Ascending aorta (tissue), 2 donors: ENCODE results near the gene ERGIC3. TPM values are rescaled to one million over a fixed set of nuclear protein-coding genes. Genes with fewer than 3 reads are reported as not detected.

Experiments used
- DNase-seq, 2 donors: peaks; one replicate each; pipeline ENCODE4 v3.0.0-alpha.2; 2019; ENCODE audit warnings: low spot score in 2 of 2
- H3K27ac ChIP-seq, 2 donors: fragments of 200-600 bp; sonication (generic); one replicate each; pipeline ENCODE4 v1.5.1; 2016 to 2017; ENCODE audit warnings: mild to moderate bottlenecking in 1 of 2
- H3K27me3 ChIP-seq: fragments of 200-600 bp; sonication (generic); one replicate; pipeline ENCODE4 v1.5.1; 2017
- H3K36me3 ChIP-seq, 2 donors: fragments of 200-600 bp; sonication (generic); one replicate each; pipeline ENCODE4 v1.5.1; 2016
- H3K4me1 ChIP-seq, 2 donors: fragments of 200-600 bp; sonication (generic); one replicate each; pipeline ENCODE4 v1.5.1; 2016 to 2017; ENCODE audit warnings: mild to moderate bottlenecking in 1 of 2
- H3K4me3 ChIP-seq, 2 donors: fragments of 200-600 bp; sonication (generic); one replicate each; pipeline ENCODE4 v1.5.1; 2016 to 2017; ENCODE audit warnings: mild to moderate bottlenecking in 1 of 2
- H3K9me3 ChIP-seq, 2 donors: fragments of 200-600 bp; sonication (generic); one replicate each; pipeline ENCODE4 v1.5.1; 2016
- CTCF ChIP-seq, 3 experiments: fragments of 200-600 bp in 2 of 3; fragments of 450-650 bp in 1 of 3; sonication (generic) in 2 of 3; IDR thresholded peaks; one replicate each; pipeline ENCODE4 v1.5.1; 2016 to 2019; ENCODE audit warnings: antibody characterized with exemption in 3 of 3, mild to moderate bottlenecking in 1 of 3, moderate library complexity in 1 of 3
- intact Hi-C: fragments of 100-400 bp; cut with DNase I; formaldehyde crosslinking; loops from one replicate; pipeline ENCODE4 v1.15.1; 2023
- total RNA-seq: library from RNA; depleted of rRNA; stranded (reverse); fragments of >200 nt; gene quantifications from one replicate; pipeline ENCODE4 v1.1.0, GENCODE V29; 2016

The ERGIC3 gene
- 67.7 TPM for total RNA-seq

DNA sequence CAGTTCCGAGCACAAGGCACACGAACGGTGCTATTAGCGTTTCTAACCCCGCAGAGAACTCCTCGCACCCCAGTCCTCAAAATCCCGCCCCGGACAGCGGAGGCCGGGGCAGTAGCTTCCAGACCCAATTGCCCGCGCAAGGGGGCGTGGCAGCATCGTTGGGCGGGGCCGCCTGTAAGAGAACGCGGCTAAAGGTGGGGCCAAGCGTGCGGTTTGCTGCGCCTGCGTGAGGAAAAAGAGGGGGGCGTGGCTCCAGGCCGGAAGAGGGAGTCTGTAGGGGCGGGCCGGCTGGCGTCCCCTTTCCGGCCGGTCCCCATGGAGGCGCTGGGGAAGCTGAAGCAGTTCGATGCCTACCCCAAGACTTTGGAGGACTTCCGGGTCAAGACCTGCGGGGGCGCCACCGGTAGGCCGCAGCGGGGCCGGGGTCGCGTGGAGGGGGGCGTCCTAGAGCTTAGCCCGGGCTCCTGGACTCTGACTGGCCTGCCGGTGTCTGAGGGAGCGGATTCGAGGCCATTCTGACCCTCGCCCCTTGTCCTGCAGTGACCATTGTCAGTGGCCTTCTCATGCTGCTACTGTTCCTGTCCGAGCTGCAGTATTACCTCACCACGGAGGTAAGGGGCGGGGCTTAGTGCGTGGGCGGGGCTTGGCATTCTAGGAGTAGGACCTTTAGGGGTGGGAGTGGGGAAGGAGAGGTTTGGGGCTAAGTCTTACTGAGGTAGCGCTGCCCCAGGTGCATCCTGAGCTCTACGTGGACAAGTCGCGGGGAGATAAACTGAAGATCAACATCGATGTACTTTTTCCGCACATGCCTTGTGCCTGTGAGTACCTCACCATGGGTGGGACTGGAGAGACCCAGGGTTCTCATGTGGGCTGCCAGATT, at the start of gene ERGIC3:
ERGIC3 (plus strand) TSS at position 296 of the 880 bp plus-strand sequence; CDS start at position 316, 20 bp downstream.
- peak within 1 kb of the TSS; percentile 42 to 72 for H3K27ac ChIP-seq

GRCh38 chr20:35492352-35492751, 49.5 kb upstream of the ERGIC3 start:
- Histone ChIP-seq H3K27ac (no peak overlapping the region), H3K4me3 (no peak overlapping the region), H3K4me1 (peaks cover 0 to 3% of the 10 kb centered on the region in 2 donors), H3K9me3 (no peaks in the 10 kb centered on the region), H3K36me3 (peaks cover 45 to 79% of the 10 kb centered on the region in 2 donors), H3K27me3 (no peaks in the 10 kb centered on the region)
- DNase-seq: no peak
- TF ChIP-seq CTCF (IDR thresholded peaks at IDR 0.05): no peak
- intact Hi-C loops: no loop called here

More for the DNA sequence above, at the start of gene ERGIC3:
- peak; percentile 86 to 98 for DNase-seq
- intact Hi-C loops: loop anchor here (2.0 to 5.0 kb wide), 3 partner anchors 75 to 155 kb away; partner anchors contain the start of genes CPNE1, NFS1, RBM12 and ROMO1
- Histone ChIP-seq H3K36me3 (peaks cover 0 to 2% of the 10 kb centered on the region in 2 donors), H3K4me1 (peaks cover 0 to 12% of the 10 kb centered on the region in 2 donors), H3K27me3 (no peaks in the 10 kb centered on the region), H3K4me3 (peak within 1 kb of the TSS; percentile 75 to 85), H3K9me3 (no peaks in the 10 kb centered on the region)
- peak in 1 of 3 experiments; percentile 7 for TF ChIP-seq CTCF (IDR thresholded peaks at IDR 0.05)

- TF ChIP-seq CTCF (IDR thresholded peaks at IDR 0.05): no peak
- intact Hi-C loops: no loop called here
- H3K4me1 ChIP-seq: peaks cover 0 to 13% of the 10 kb centered on the region in 2 donors
- DNase-seq: no peak
- H3K27me3 ChIP-seq: no peaks in the 10 kb centered on the region
- H3K4me3 ChIP-seq: no peak overlapping the region
- no peaks in the 10 kb centered on the region for H3K9me3 ChIP-seq
- peaks cover 45 to 90% of the 10 kb centered on the region in 2 donors for H3K36me3 ChIP-seq
- peak overlapping the region; percentile 77 to 81 for H3K27ac ChIP-seq
Observed at GRCh38 chr20:35496481-35496880, 45.4 kb upstream of the ERGIC3 start.

GRCh38 chr20:35497320-35497719, 44.6 kb upstream of the ERGIC3 start:
- no peak for TF ChIP-seq CTCF (IDR thresholded peaks at IDR 0.05)
- intact Hi-C loops: no loop called here
- peaks cover 0 to 13% of the 10 kb centered on the region in 2 donors for H3K4me1 ChIP-seq
- H3K36me3 ChIP-seq: peaks cover 45 to 93% of the 10 kb centered on the region in 2 donors
- no peak for DNase-seq
- no peaks in the 10 kb centered on the region for H3K9me3 ChIP-seq
- H3K27ac ChIP-seq: peak overlapping the region; percentile 77 to 81
- no peaks in the 10 kb centered on the region for H3K27me3 ChIP-seq
- H3K4me3 ChIP-seq: no peak overlapping the region

GRCh38 chr20:35497780-35498189, 44.1 kb upstream of the ERGIC3 start:
- Histone ChIP-seq H3K9me3 (no peaks in the 10 kb centered on the region), H3K36me3 (peaks cover 50 to 93% of the 10 kb centered on the region in 2 donors), H3K4me1 (peaks cover 0 to 13% of the 10 kb centered on the region in 2 donors), H3K27ac (peak overlapping the region; percentile 77 to 81), H3K4me3 (no peak overlapping the region), H3K27me3 (no peaks in the 10 kb centered on the region)
- TF ChIP-seq CTCF (IDR thresholded peaks at IDR 0.05): peak in 2 of 3 experiments; percentile 22 to 23
- peak in 1 of 2 donors; percentile 75 for DNase-seq
- intact Hi-C loops: no loop called here
